GM23338 (cell line): ENCODE data around the gene TCF12. TPM values are rescaled to one million over a fixed set of nuclear protein-coding genes. Genes with fewer than 3 reads are reported as not detected.

Source experiments
- ATAC-seq: fragments of 200-7000 bp; cut with Tn5 transposase; 3 replicates; pipeline ENCODE4 v1.9.1; 2020
- DNase-seq: peaks from one replicate; pipeline ENCODE4 v3.0.0-alpha.2; 2015; ENCODE audit warnings: low spot score
- H2AFZ ChIP-seq: fragments of 200-600 bp; sonication (generic); 2 replicates; pipeline ENCODE4 v1.8.0; 2016; ENCODE audit warnings: antibody characterized with exemption, mild to moderate bottlenecking, moderate library complexity
- H3F3A ChIP-seq: fragments of 200-600 bp; sonication (generic); replicated peaks from 2 replicates; pipeline ENCODE4 v1.8.0; 2017; ENCODE audit warnings: antibody characterized with exemption, mixed run types, low read depth
- H3K27ac ChIP-seq: fragments of 200-600 bp; sonication (generic); 2 replicates; pipeline ENCODE4 v1.6.1; 2016; ENCODE audit warnings: low read depth
- H3K27me3 ChIP-seq: fragments of 200-600 bp; sonication (generic); 2 replicates; pipeline ENCODE4 v1.8.0; 2016; ENCODE audit warnings: mild to moderate bottlenecking, mixed run types, moderate library complexity; ENCODE audit not compliant: insufficient read depth
- H3K36me3 ChIP-seq: fragments of 200-600 bp; sonication (generic); 2 replicates; pipeline ENCODE4 v1.8.0; 2016; ENCODE audit warnings: mild to moderate bottlenecking; ENCODE audit not compliant: insufficient read depth
- H3K4me1 ChIP-seq: fragments of 200-600 bp; sonication (generic); 2 replicates; pipeline ENCODE4 v1.8.0; 2016; ENCODE audit warnings: mild to moderate bottlenecking, moderate library complexity; ENCODE audit not compliant: insufficient read depth
- H3K4me2 ChIP-seq: fragments of 200-600 bp; sonication (generic); 2 replicates; pipeline ENCODE4 v1.7.1; 2017; ENCODE audit warnings: mixed run types
- H3K4me3 ChIP-seq: fragments of 200-600 bp; sonication (generic); 2 replicates; pipeline ENCODE4 v1.6.1; 2016; ENCODE audit warnings: mixed run types
- H3K79me2 ChIP-seq: fragments of 200-600 bp; sonication (generic); replicated peaks from 2 replicates; pipeline ENCODE4 v1.8.0; 2017; ENCODE audit warnings: mild to moderate bottlenecking; ENCODE audit not compliant: insufficient read depth
- H3K9me2 ChIP-seq: fragments of 200-600 bp; sonication (generic); 2 replicates; pipeline ENCODE4 v1.8.0; 2017; ENCODE audit not compliant: insufficient read depth
- H4K20me1 ChIP-seq: fragments of 200-600 bp; sonication (generic); replicated peaks from 2 replicates; pipeline ENCODE4 v1.8.0; 2017; ENCODE audit warnings: mild to moderate bottlenecking; ENCODE audit not compliant: insufficient read depth
- H3K27ac Mint-ChIP-seq: 2 replicates; pipeline ENCODE4 v1.8.0; 2020; ENCODE audit warnings: inconsistent platforms, mild to moderate bottlenecking, moderate library complexity, mixed read lengths
- H3K27me3 Mint-ChIP-seq: 3 replicates; pipeline ENCODE4 v1.8.0; 2022; ENCODE audit warnings: low read depth, mild to moderate bottlenecking, moderate library complexity, mixed read lengths, inconsistent platforms; ENCODE audit not compliant: insufficient read depth, poor library complexity
- H3K36me3 Mint-ChIP-seq: 3 replicates; pipeline ENCODE4 v1.8.0; 2021; ENCODE audit warnings: low read depth, mild to moderate bottlenecking, inconsistent platforms, moderate library complexity, mixed read lengths
- H3K4me1 Mint-ChIP-seq: 3 replicates; pipeline ENCODE4 v1.8.0; 2020; ENCODE audit warnings: mild to moderate bottlenecking, inconsistent platforms, mixed read lengths
- H3K4me3 Mint-ChIP-seq: 3 replicates; pipeline ENCODE4 v1.8.0; 2021; ENCODE audit warnings: moderate library complexity, mild to moderate bottlenecking, inconsistent platforms, mixed read lengths
- H3K9me3 Mint-ChIP-seq: 3 replicates; pipeline ENCODE4 v1.8.0; 2020; ENCODE audit warnings: moderate library complexity, mild to moderate bottlenecking, inconsistent platforms, mixed read lengths
- CREB1 ChIP-seq: fragments of 250-450 bp; sonication (Bioruptor Pico); IDR thresholded peaks from 2 replicates; pipeline ENCODE4 v1.5.0; 2020; ENCODE audit warnings: low read depth, mild to moderate bottlenecking, moderate library complexity
- EZH2phosphoT487 ChIP-seq: fragments of 200-600 bp; sonication (generic); IDR thresholded peaks from one replicate; pipeline ENCODE4 v1.8.1; 2018; ENCODE audit warnings: antibody characterized with exemption; ENCODE audit not compliant: unreplicated experiment
- NANOG ChIP-seq: IDR thresholded peaks from 2 replicates; pipeline ENCODE4 v1.6.1; 2016; ENCODE audit warnings: antibody characterized with exemption, borderline replicate concordance
- POLR2AphosphoS5 ChIP-seq: IDR thresholded peaks from 2 replicates; pipeline ENCODE4 v1.6.1; 2016; ENCODE audit warnings: antibody characterized with exemption, low read depth
- REST ChIP-seq: IDR thresholded peaks from one replicate; pipeline ENCODE4 v1.6.1; 2018; ENCODE audit warnings: antibody characterized with exemption; ENCODE audit not compliant: unreplicated experiment
- STAT1 ChIP-seq: IDR thresholded peaks from one replicate; pipeline ENCODE4 v1.6.1; 2016; ENCODE audit warnings: antibody characterized with exemption; ENCODE audit not compliant: unreplicated experiment
- ZNF114 ChIP-seq: fragments of 250-450 bp; sonication (Bioruptor Pico); IDR thresholded peaks from 2 replicates; pipeline ENCODE4 v1.5.0; 2020; ENCODE audit warnings: mild to moderate bottlenecking, moderate library complexity
- ZNF462 ChIP-seq: fragments of 250-450 bp; sonication (Bioruptor Pico); IDR thresholded peaks from 2 replicates; pipeline ENCODE4 v1.5.0; 2020; ENCODE audit warnings: mild to moderate bottlenecking, moderate library complexity
- polyA plus RNA-seq: library from polyadenylated mRNA; unstranded; fragments of >200 nt; fragmentation: Nextera tagmentation; extraction: Ambion mirVana; gene quantifications from 2 replicates; pipeline ENCODE4 v1.2.1, GENCODE V29; 2016
- total RNA-seq: library from RNA; depleted of rRNA; stranded (reverse); fragments of >200 nt; shearing (Covaris generic); gene quantifications from 2 replicates; pipeline ENCODE4 v1.2.3, GENCODE V29; 2014
- TF ChIP-seq, protein P1 (sequence below), 2 experiments: fragments of 200-600 bp in 1 of 2; sonication (generic) in 1 of 2; conservative IDR thresholded peaks; 2 replicates each; pipeline versions ENCODE4 v1.5.1 to v1.6.1; 2016 to 2017; ENCODE audit warnings: antibody characterized with exemption in 2 of 2, low read depth in 2 of 2, mild to moderate bottlenecking in 2 of 2, moderate library complexity in 1 of 2

Gene TCF12
- total and polyA plus RNA-seq, 2 experiments from 2014 or later: 27.6 to 104 TPM

GRCh38 chr15:56978898-56979662 is 60.6 kb downstream of the TCF12 start:
- no peak for DNase-seq
- H4K20me1 ChIP-seq: peaks cover 6% of the 10 kb centered on the region; the same call in 1 of the 2 replicates
- H2AFZ ChIP-seq: no peak overlapping the region
- no peak overlapping the region for H3K4me3 ChIP-seq
- H3K4me3 Mint-ChIP-seq: no peak overlapping the region
- H3K36me3 Mint-ChIP-seq: no peaks in the 10 kb centered on the region
- H3K4me1 ChIP-seq: peaks cover 9% of the 10 kb centered on the region
- TF ChIP-seq REST: no peak
- no peak for TF ChIP-seq EZH2phosphoT487
- TF ChIP-seq CREB1 (CRISPR knock-in tag): no peak
- H3K27ac Mint-ChIP-seq: no peak overlapping the region; the same call in 1 of the 2 replicates
- no peak overlapping the region for H3K27ac ChIP-seq
- no peak for ATAC-seq
- H3F3A ChIP-seq: no peaks in the 10 kb centered on the region
- H3K27me3 ChIP-seq: no peaks in the 10 kb centered on the region
- no peak overlapping the region for H3K4me2 ChIP-seq
- H3K79me2 ChIP-seq: peaks cover 99% of the 10 kb centered on the region
- H3K9me3 Mint-ChIP-seq: no peaks in the 10 kb centered on the region
- no peaks in the 10 kb centered on the region for H3K36me3 ChIP-seq
- no peaks in the 10 kb centered on the region for H3K9me2 ChIP-seq
- H3K4me1 Mint-ChIP-seq: peaks cover 26% of the 10 kb centered on the region
- no peaks in the 10 kb centered on the region for H3K27me3 Mint-ChIP-seq

GRCh38 chr15:56980473-56980872 is 62.0 kb downstream of the TCF12 start:
- Histone ChIP-seq H3K4me2 (no peak overlapping the region), H3K27me3 (no peaks in the 10 kb centered on the region), H4K20me1 (peaks cover 6% of the 10 kb centered on the region; the same call in 1 of the 2 replicates), H3K36me3 (no peaks in the 10 kb centered on the region), H3K4me1 (peaks cover 19% of the 10 kb centered on the region), H2AFZ (no peak overlapping the region), H3K27ac (no peak overlapping the region), H3K79me2 (peaks cover 99% of the 10 kb centered on the region), H3F3A (no peaks in the 10 kb centered on the region), H3K9me2 (no peaks in the 10 kb centered on the region), H3K4me3 (no peak overlapping the region)
- Mint-ChIP-seq H3K9me3 (no peaks in the 10 kb centered on the region), H3K27me3 (no peaks in the 10 kb centered on the region), H3K4me1 (peaks cover 38% of the 10 kb centered on the region), H3K27ac (no peak overlapping the region), H3K36me3 (no peaks in the 10 kb centered on the region), H3K4me3 (no peak overlapping the region)
- DNase-seq (no peak), ATAC-seq (no peak)
- TF ChIP-seq, protein P1, sequence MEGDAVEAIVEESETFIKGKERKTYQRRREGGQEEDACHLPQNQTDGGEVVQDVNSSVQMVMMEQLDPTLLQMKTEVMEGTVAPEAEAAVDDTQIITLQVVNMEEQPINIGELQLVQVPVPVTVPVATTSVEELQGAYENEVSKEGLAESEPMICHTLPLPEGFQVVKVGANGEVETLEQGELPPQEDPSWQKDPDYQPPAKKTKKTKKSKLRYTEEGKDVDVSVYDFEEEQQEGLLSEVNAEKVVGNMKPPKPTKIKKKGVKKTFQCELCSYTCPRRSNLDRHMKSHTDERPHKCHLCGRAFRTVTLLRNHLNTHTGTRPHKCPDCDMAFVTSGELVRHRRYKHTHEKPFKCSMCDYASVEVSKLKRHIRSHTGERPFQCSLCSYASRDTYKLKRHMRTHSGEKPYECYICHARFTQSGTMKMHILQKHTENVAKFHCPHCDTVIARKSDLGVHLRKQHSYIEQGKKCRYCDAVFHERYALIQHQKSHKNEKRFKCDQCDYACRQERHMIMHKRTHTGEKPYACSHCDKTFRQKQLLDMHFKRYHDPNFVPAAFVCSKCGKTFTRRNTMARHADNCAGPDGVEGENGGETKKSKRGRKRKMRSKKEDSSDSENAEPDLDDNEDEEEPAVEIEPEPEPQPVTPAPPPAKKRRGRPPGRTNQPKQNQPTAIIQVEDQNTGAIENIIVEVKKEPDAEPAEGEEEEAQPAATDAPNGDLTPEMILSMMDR (conservative IDR thresholded peaks at IDR 0.05; ENCODE audit: low read depth in 2 of 2): no peak
- TF ChIP-seq ZNF114 (CRISPR knock-in tag) (no peak), POLR2AphosphoS5 (no peak), NANOG (no peak), ZNF462 (no peak), STAT1 (no peak)
